ENCODE measurements around the gene SCRT2. TPM values are rescaled to one million over a fixed set of nuclear protein-coding genes. Genes with fewer than 3 reads are reported as not detected.

Gene SCRT2
- total and polyA plus RNA-seq, 9 of the 15 experiments (the other 6 are each of a cell fraction or from before 2014, with no cell fraction given) = 0.04 to 0.75 (median 0.13) TPM; not detected in 2

- TF ChIP-seq ELK1 (CRISPR knock-in tag; IDR thresholded peaks at IDR 0.05) (no peak), ZFP30 (CRISPR knock-in tag; IDR thresholded peaks at IDR 0.05; ENCODE audit: borderline replicate concordance) (no peak)
These were observed 63.8 kb downstream of the SCRT2 start (continued) for GRCh38 chr20:611843-612185.

Other genes starting within 250 kb of the SCRT2 start
- 15.1 and 20.0 TPM in 2 replicates for gene TBC1D20, start 213.3 kb downstream of the SCRT2 start, total RNA-seq (2014; rRNA removed)
- 11.9 and 14.2 TPM in 2 replicates for gene TBC1D20, start 213.3 kb downstream of the SCRT2 start, total RNA-seq (2014; rRNA removed; fragmentation: Illumina TruSeq; extraction: Trizol)
- 11.8 and 12.8 TPM in 2 replicates for gene TBC1D20, start 213.3 kb downstream of the SCRT2 start, total RNA-seq (2015; rRNA removed; fragmentation: Illumina TruSeq; extraction: Trizol)
- gene TBC1D20, start 213.3 kb downstream of the SCRT2 start, total RNA-seq (2021) = 17.8 and 20.6 TPM in 2 replicates
- 25.3 and 45.8 TPM in 2 replicates for gene TBC1D20, start 213.3 kb downstream of the SCRT2 start, polyA plus RNA-seq (2011; rRNA removed)
- 20.4 and 23.7 TPM in 2 replicates for gene TBC1D20, start 213.3 kb downstream of the SCRT2 start, polyA plus RNA-seq (2014; fragmentation: Illumina TruSeq; extraction: Trizol)
- gene TBC1D20, start 213.3 kb downstream of the SCRT2 start, polyA plus RNA-seq (2014; fragmentation: Nextera tagmentation; extraction: Ambion mirVana) = 1 to 10 TPM; 7.0 to 9.5 TPM
- 20.1 and 21.1 TPM in 2 replicates for gene TBC1D20, start 213.3 kb downstream of the SCRT2 start, polyA plus RNA-seq (2014; rRNA removed)
- gene CSNK2A1, start 132.0 kb downstream of the SCRT2 start, total RNA-seq (2014; rRNA removed) = 81.4 and 88.5 TPM in 2 replicates
- 149 and 152 TPM in 2 replicates for gene CSNK2A1, start 132.0 kb downstream of the SCRT2 start, total RNA-seq (2014; rRNA removed; fragmentation: Illumina TruSeq; extraction: Trizol)
- gene CSNK2A1, start 132.0 kb downstream of the SCRT2 start, total RNA-seq (2015; rRNA removed; fragmentation: Illumina TruSeq; extraction: Trizol) = 141 and 156 TPM in 2 replicates
- 144 and 150 TPM in 2 replicates for gene CSNK2A1, start 132.0 kb downstream of the SCRT2 start, total RNA-seq (2021)
- 103 and 145 TPM in 2 replicates for gene CSNK2A1, start 132.0 kb downstream of the SCRT2 start, polyA plus RNA-seq (2011; rRNA removed)
- gene CSNK2A1, start 132.0 kb downstream of the SCRT2 start, polyA plus RNA-seq (2014; fragmentation: Illumina TruSeq; extraction: Trizol) = 188 and 251 TPM in 2 replicates
- gene CSNK2A1, start 132.0 kb downstream of the SCRT2 start, polyA plus RNA-seq (2014; fragmentation: Nextera tagmentation; extraction: Ambion mirVana) = 100 to 1,000 TPM in 1 of 2 experiments, 10 to 100 TPM in 1; 71.0 to 101 TPM
- 77.0 and 98.4 TPM in 2 replicates for gene CSNK2A1, start 132.0 kb downstream of the SCRT2 start, polyA plus RNA-seq (2014; rRNA removed)
- gene TCF15, start 65.5 kb downstream of the SCRT2 start, total RNA-seq (2014; rRNA removed) = 2.3 and 4.4 TPM in 2 replicates
- 0.96 and 1.2 TPM in 2 replicates for gene TCF15, start 65.5 kb downstream of the SCRT2 start, total RNA-seq (2014; rRNA removed; fragmentation: Illumina TruSeq; extraction: Trizol)
- 1.2 and 2.0 TPM in 2 replicates for gene TCF15, start 65.5 kb downstream of the SCRT2 start, total RNA-seq (2015; rRNA removed; fragmentation: Illumina TruSeq; extraction: Trizol)
- 3.8 and 5.0 TPM in 2 replicates for gene TCF15, start 65.5 kb downstream of the SCRT2 start, total RNA-seq (2021)
- gene TCF15, start 65.5 kb downstream of the SCRT2 start, polyA plus RNA-seq (2011; rRNA removed) = 0.93 and 1.7 TPM in 2 replicates
- gene TCF15, start 65.5 kb downstream of the SCRT2 start, polyA plus RNA-seq (2014; fragmentation: Illumina TruSeq; extraction: Trizol) = 0.62 and 0.98 TPM in 2 replicates
- gene TCF15, start 65.5 kb downstream of the SCRT2 start, polyA plus RNA-seq (2014; fragmentation: Nextera tagmentation; extraction: Ambion mirVana) = under 1 TPM; 0.04 to 0.13 TPM
- gene TCF15, start 65.5 kb downstream of the SCRT2 start, polyA plus RNA-seq (2014; rRNA removed) = 4.2 and 4.5 TPM in 2 replicates
- gene SRXN1, start 22.6 kb downstream of the SCRT2 start, total RNA-seq (2014; rRNA removed) = 21.6 and 26.7 TPM in 2 replicates
- gene SRXN1, start 22.6 kb downstream of the SCRT2 start, total RNA-seq (2014; rRNA removed; fragmentation: Illumina TruSeq; extraction: Trizol) = 29.1 TPM in 2 replicates
- 20.2 and 20.6 TPM in 2 replicates for gene SRXN1, start 22.6 kb downstream of the SCRT2 start, total RNA-seq (2015; rRNA removed; fragmentation: Illumina TruSeq; extraction: Trizol)
- 23.2 and 27.9 TPM in 2 replicates for gene SRXN1, start 22.6 kb downstream of the SCRT2 start, total RNA-seq (2021)
- 35.4 and 36.4 TPM in 2 replicates for gene SRXN1, start 22.6 kb downstream of the SCRT2 start, polyA plus RNA-seq (2011; rRNA removed)
- 33.9 and 34.1 TPM in 2 replicates for gene SRXN1, start 22.6 kb downstream of the SCRT2 start, polyA plus RNA-seq (2014; fragmentation: Illumina TruSeq; extraction: Trizol)
- 1 to 10 TPM; 6.8 to 8.4 TPM for gene SRXN1, start 22.6 kb downstream of the SCRT2 start, polyA plus RNA-seq (2014; fragmentation: Nextera tagmentation; extraction: Ambion mirVana)
- gene SRXN1, start 22.6 kb downstream of the SCRT2 start, polyA plus RNA-seq (2014; rRNA removed) = 19.4 and 24.4 TPM in 2 replicates
- 0.09 and 0.16 TPM in 2 replicates for gene SLC52A3, start 92.7 kb upstream of the SCRT2 start, total RNA-seq (2014; rRNA removed)
- gene SLC52A3, start 92.7 kb upstream of the SCRT2 start, total RNA-seq (2014; rRNA removed; fragmentation: Illumina TruSeq; extraction: Trizol) = 0.13 and 0.25 TPM in 2 replicates
- 0.11 and 0.19 TPM in 2 replicates for gene SLC52A3, start 92.7 kb upstream of the SCRT2 start, total RNA-seq (2015; rRNA removed; fragmentation: Illumina TruSeq; extraction: Trizol)
- 0.60 and 0.69 TPM in 2 replicates for gene SLC52A3, start 92.7 kb upstream of the SCRT2 start, total RNA-seq (2021)
- gene SLC52A3, start 92.7 kb upstream of the SCRT2 start, polyA plus RNA-seq (2011; rRNA removed) = 0.10 and 1.0 TPM in 2 replicates
- gene SLC52A3, start 92.7 kb upstream of the SCRT2 start, polyA plus RNA-seq (2014; fragmentation: Illumina TruSeq; extraction: Trizol) = 0.37 and 0.44 TPM in 2 replicates
- under 1 TPM; 0.06 to 0.07 TPM for gene SLC52A3, start 92.7 kb upstream of the SCRT2 start, polyA plus RNA-seq (2014; fragmentation: Nextera tagmentation; extraction: Ambion mirVana)
- 0.16 and 0.20 TPM in 2 replicates for gene SLC52A3, start 92.7 kb upstream of the SCRT2 start, polyA plus RNA-seq (2014; rRNA removed)
- gene FAM110A, start 157.9 kb upstream of the SCRT2 start, total RNA-seq (2014; rRNA removed) = 7.3 and 8.5 TPM in 2 replicates
- 2.0 and 2.2 TPM in 2 replicates for gene FAM110A, start 157.9 kb upstream of the SCRT2 start, total RNA-seq (2014; rRNA removed; fragmentation: Illumina TruSeq; extraction: Trizol)
- 3.3 and 4.1 TPM in 2 replicates for gene FAM110A, start 157.9 kb upstream of the SCRT2 start, total RNA-seq (2015; rRNA removed; fragmentation: Illumina TruSeq; extraction: Trizol)
- 15.5 and 15.7 TPM in 2 replicates for gene FAM110A, start 157.9 kb upstream of the SCRT2 start, total RNA-seq (2021)
- 3.6 and 10.0 TPM in 2 replicates for gene FAM110A, start 157.9 kb upstream of the SCRT2 start, polyA plus RNA-seq (2011; rRNA removed)
- gene FAM110A, start 157.9 kb upstream of the SCRT2 start, polyA plus RNA-seq (2014; fragmentation: Illumina TruSeq; extraction: Trizol) = 6.0 and 8.2 TPM in 2 replicates
- under 1 TPM; 0.73 to 0.93 TPM for gene FAM110A, start 157.9 kb upstream of the SCRT2 start, polyA plus RNA-seq (2014; fragmentation: Nextera tagmentation; extraction: Ambion mirVana)
- 9.4 and 11.4 TPM in 2 replicates for gene FAM110A, start 157.9 kb upstream of the SCRT2 start, polyA plus RNA-seq (2014; rRNA removed)
- not detected in 2 replicates for gene ANGPT4, start 240.5 kb upstream of the SCRT2 start, total RNA-seq (2014; rRNA removed)
- not detected in 2 replicates for gene ANGPT4, start 240.5 kb upstream of the SCRT2 start, total RNA-seq (2014; rRNA removed; fragmentation: Illumina TruSeq; extraction: Trizol)
- gene ANGPT4, start 240.5 kb upstream of the SCRT2 start, total RNA-seq (2015; rRNA removed; fragmentation: Illumina TruSeq; extraction: Trizol) = not detected in 2 replicates
- gene ANGPT4, start 240.5 kb upstream of the SCRT2 start, total RNA-seq (2021) = not detected in 2 replicates
- gene ANGPT4, start 240.5 kb upstream of the SCRT2 start, polyA plus RNA-seq (2011; rRNA removed) = not detected in 2 replicates
- gene ANGPT4, start 240.5 kb upstream of the SCRT2 start, polyA plus RNA-seq (2014; fragmentation: Illumina TruSeq; extraction: Trizol) = not detected in 2 replicates
- not detected for gene ANGPT4, start 240.5 kb upstream of the SCRT2 start, polyA plus RNA-seq (2014; fragmentation: Nextera tagmentation; extraction: Ambion mirVana)
- gene ANGPT4, start 240.5 kb upstream of the SCRT2 start, polyA plus RNA-seq (2014; rRNA removed) = not detected in 2 replicates

Measured in K562 (cell line).